HFFc6 (cell line): ENCODE data around the gene CADM4. TPM values are rescaled to one million over a fixed set of nuclear protein-coding genes. Genes with fewer than 3 reads are reported as not detected.
"Not testable (repeated sequence)": the region's sequence is repeated elsewhere in the genome, so short reads cannot be mapped to it uniquely, and the experiment has no call there.

Source experiments
- DNase-seq: peaks from one replicate; pipeline ENCODE4 v3.0.0-alpha.2; 2018
- H3K27ac Mint-ChIP-seq: 2 replicates; pipeline ENCODE4 v1.8.0; 2020; ENCODE audit warnings: mild to moderate bottlenecking, mixed read lengths
- H3K27me3 Mint-ChIP-seq: 2 replicates; pipeline ENCODE4 v1.8.0; 2021; ENCODE audit warnings: mild to moderate bottlenecking, moderate library complexity, mixed read lengths; ENCODE audit not compliant: insufficient read depth
- H3K36me3 Mint-ChIP-seq: 2 replicates; pipeline ENCODE4 v1.8.0; 2021; ENCODE audit warnings: low read depth, mixed read lengths
- H3K4me1 Mint-ChIP-seq: 2 replicates; pipeline ENCODE4 v1.8.0; 2020; ENCODE audit warnings: low read depth, mixed read lengths
- H3K4me3 Mint-ChIP-seq: 2 replicates; pipeline ENCODE4 v1.8.0; 2020; ENCODE audit warnings: mild to moderate bottlenecking, moderate library complexity, mixed read lengths
- H3K9me3 Mint-ChIP-seq: 2 replicates; pipeline ENCODE4 v1.8.0; 2020; ENCODE audit warnings: mild to moderate bottlenecking, mixed read lengths
- total RNA-seq, 6 experiments: library from RNA; stranded (reverse); fragmentation: NEBNext Ultra II Directional; extraction: Animal tissue kit (Norgen Biotek cat#: 25700); gene quantifications; 2 replicates in 1 of 6; 3 replicates in 5 of 6; pipeline ENCODE4 v1.2.3, GENCODE V29; 2021
- TF ChIP-seq, protein P1 (sequence below): fragments of 200-600 bp; sonication (generic); IDR thresholded peaks from 2 replicates; pipeline ENCODE4 v1.5.0; 2021; ENCODE audit warnings: antibody characterized with exemption, mild to moderate bottlenecking

CADM4 gene
- total RNA-seq, 6 experiments from 2014 or later = 0.43 to 1.3 (median 0.82) TPM

DNA sequence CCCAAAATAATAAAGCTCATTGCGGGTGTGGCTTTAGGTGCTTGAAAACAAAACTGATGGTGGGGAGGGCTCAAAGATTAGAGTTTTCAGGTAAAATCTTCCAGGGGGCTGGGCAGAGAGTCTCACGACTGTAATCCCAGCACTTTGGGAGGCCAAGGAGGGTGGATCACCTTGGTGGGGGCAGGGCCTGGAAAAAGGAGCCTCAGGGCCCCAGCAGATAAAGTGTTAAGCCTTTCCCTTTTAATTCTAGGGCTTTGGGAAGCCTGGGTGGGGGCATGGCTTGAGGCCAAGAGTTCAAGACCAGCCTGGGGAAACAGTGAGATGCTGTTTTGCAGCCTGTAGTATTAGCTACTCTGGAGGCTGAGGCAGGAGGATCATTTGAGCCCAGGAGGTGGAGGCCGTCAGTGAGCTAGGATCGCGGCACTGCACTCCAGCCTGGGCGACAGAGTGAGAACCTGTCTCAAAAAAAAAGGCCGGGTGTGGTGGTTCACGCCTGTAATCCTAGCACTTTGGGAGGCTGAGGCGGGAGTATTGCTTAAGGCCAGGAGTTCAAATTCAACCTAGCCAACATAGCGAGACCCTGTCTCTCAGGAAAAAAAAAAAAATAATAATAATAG lies 45.5 kb downstream of the CADM4 start:
- Mint-ChIP-seq H3K36me3 (peaks cover 23% of the 10 kb centered on the region), H3K4me1 (peaks cover 26% of the 10 kb centered on the region), H3K27ac (peak overlapping the region; percentile 62), H3K4me3 (peak overlapping the region; percentile 94), H3K27me3 (peaks cover 5% of the 10 kb centered on the region), H3K9me3 (no peaks in the 10 kb centered on the region)
- DNase-seq = no peak
- TF ChIP-seq, protein P1, sequence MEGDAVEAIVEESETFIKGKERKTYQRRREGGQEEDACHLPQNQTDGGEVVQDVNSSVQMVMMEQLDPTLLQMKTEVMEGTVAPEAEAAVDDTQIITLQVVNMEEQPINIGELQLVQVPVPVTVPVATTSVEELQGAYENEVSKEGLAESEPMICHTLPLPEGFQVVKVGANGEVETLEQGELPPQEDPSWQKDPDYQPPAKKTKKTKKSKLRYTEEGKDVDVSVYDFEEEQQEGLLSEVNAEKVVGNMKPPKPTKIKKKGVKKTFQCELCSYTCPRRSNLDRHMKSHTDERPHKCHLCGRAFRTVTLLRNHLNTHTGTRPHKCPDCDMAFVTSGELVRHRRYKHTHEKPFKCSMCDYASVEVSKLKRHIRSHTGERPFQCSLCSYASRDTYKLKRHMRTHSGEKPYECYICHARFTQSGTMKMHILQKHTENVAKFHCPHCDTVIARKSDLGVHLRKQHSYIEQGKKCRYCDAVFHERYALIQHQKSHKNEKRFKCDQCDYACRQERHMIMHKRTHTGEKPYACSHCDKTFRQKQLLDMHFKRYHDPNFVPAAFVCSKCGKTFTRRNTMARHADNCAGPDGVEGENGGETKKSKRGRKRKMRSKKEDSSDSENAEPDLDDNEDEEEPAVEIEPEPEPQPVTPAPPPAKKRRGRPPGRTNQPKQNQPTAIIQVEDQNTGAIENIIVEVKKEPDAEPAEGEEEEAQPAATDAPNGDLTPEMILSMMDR = no peak

DNA sequence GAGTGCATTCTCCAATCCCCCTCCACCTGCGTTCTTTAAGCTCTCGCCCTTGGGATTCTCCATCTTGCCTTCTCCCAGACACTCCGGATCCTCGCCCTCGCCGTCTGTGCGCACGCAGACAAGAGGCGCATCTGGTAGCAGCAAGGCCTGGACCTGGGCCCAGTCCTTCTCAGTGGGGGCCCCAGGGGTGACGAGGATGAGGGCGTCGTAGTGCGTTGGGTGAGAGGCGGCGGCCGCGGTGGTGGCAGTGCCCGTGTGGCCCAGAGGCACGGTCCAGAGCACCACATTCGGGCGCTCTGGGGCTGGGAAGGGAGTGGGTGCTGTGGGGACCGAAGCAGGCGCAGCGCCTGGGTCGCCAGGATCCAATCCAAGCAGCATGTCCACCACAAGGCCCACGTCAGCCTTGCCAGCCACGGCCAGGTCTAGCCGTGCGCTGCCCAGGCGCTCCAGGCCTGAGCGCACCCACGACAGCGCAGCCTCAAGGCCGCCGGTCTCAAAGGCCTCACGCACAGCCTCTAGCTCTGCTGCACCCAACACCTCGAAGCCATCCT lies 46.8 kb downstream of the CADM4 start:
- DNase-seq = no peak
- Mint-ChIP-seq H3K4me3 (no peak overlapping the region), H3K27me3 (peaks cover 5% of the 10 kb centered on the region)

DNA sequence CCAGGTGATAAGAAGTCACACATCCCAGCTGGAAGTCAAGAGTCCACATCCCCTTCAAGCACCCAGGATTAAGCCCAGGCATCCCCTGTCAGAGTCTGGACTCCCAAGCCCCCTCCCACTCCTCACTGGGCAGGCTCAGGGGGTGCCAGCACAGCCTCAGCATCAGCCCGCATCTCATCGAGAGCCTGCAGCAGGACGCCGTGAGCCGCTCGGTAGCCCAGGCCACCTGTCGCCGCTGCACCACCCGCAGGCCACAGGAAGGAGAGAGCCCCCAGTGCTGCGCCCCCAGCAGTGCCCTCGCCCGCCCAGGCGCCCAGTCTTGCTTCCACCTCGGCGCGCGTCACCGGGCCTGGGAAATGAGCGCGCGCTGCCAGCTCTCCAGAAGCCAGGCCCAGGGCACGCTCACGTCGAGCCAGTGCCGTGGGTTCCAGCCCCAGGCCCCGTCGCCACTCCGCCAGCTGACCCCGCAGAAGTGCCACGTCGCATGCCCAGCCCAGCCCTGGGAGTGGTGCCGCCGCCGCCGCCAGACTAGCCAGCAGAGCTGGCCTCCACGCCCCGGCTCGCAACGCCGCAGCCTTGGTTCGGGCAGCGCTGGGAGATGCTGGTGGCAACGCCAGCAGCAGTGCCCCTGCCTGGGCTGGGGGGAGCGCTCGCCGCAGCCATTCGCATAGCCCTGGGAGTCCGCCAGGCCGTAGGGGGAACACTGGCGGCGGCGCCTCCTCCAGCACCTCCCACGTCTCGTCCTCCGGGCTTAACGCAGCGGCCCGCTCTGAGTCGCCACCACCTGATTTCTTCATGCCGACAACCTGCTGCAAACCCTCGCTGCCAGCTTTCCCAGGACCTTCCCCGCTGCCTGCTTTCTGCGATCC lies 47.5 kb downstream of the CADM4 start:
- Mint-ChIP-seq H3K27ac (no peak overlapping the region), H3K4me1 (peaks cover 12% of the 10 kb centered on the region), H3K36me3 (peaks cover 28% of the 10 kb centered on the region), H3K4me3 (no peak overlapping the region), H3K9me3 (no peaks in the 10 kb centered on the region), H3K27me3 (peaks cover 5% of the 10 kb centered on the region)
- no peak for DNase-seq
- TF ChIP-seq, protein P1 = no peak

More for the DNA sequence above, 46.8 kb downstream of the CADM4 start:
- Mint-ChIP-seq H3K9me3 (no peaks in the 10 kb centered on the region), H3K27ac (no peak overlapping the region), H3K36me3 (peaks cover 28% of the 10 kb centered on the region), H3K4me1 (peaks cover 19% of the 10 kb centered on the region)
- TF ChIP-seq, protein P1 = no peak

DNA sequence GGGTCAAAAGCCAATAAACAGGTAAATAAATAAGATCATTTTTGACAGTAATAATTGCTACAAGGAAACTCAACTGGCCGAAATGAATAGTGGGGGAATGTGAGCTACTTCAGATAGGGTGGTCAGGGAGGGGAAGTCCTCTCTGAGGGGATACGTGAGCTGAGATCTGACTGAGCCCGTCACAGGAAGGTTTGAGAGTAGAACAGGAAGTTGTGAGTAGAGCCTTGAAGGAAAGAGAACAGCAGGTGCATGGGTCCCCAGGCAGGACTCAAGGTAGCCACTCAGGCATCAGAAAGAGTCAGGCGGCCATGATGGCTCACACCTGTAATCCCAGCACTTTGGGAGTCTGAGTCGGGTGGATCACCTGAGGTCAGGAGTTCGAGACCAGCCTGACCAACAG lies 50.0 kb downstream of the CADM4 start:
- no peak for DNase-seq
- H3K9me3 Mint-ChIP-seq = no peaks in the 10 kb centered on the region
- TF ChIP-seq, protein P1 = no peak
- H3K27ac Mint-ChIP-seq = no peak overlapping the region
- peaks cover 11% of the 10 kb centered on the region for H3K4me1 Mint-ChIP-seq
- H3K4me3 Mint-ChIP-seq = no peak overlapping the region
- peaks cover 38% of the 10 kb centered on the region for H3K36me3 Mint-ChIP-seq
- H3K27me3 Mint-ChIP-seq = peaks cover 2% of the 10 kb centered on the region

DNA sequence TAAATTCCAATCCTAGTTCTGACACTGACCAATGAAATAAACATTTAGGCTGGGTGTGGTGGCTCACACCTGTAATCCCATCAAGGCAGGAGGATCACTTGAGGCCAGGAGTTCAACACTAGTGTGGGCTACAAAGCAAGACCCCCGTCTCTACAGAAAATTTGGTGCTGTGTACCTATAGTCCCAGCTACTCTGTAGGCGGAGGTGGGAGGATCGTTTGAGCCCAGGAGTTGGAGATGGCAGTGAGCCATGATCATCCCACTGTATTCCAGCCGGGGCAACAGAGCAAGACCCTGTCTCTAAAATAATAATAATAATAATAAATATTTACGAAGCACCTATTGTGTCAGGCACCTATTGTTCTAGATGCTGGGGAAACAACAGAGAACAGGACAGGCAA lies 50.4 kb downstream of the CADM4 start:
- TF ChIP-seq, protein P1 = no peak
- Mint-ChIP-seq H3K27ac (no peak overlapping the region), H3K27me3 (peaks cover 2% of the 10 kb centered on the region), H3K9me3 (no peaks in the 10 kb centered on the region), H3K4me1 (peaks cover 15% of the 10 kb centered on the region), H3K4me3 (no peak overlapping the region), H3K36me3 (peaks cover 38% of the 10 kb centered on the region)
- DNase-seq = no peak

DNA sequence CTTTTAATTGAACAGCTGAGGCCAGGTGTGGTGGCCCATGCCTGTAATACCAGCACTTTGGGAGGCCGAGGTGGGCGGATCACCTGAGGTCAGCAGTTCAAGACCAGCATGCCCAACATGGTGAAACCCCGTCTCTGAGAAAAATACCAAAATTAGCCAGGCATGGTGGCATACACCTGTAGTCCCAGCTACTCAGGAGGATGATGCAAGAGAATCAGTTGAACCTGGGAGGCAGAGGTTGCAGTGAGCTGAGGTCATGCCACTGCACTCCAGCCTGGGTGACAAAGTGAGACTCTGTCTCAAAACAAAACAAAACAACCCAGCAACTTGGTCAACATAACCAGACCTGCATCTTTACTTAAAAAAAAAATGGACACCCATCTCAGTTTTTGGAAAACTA lies 52.6 kb downstream of the CADM4 start:
- H3K4me3 Mint-ChIP-seq, DNase-seq, H3K4me1 Mint-ChIP-seq, H3K27me3 Mint-ChIP-seq, H3K27ac Mint-ChIP-seq, H3K9me3 Mint-ChIP-seq: not testable (repeated sequence)
- peaks cover 27% of the 10 kb centered on the region for H3K36me3 Mint-ChIP-seq
